Germinal center (tissue), 1 donor: ENCODE data around the gene ITIH2.
"Not testable (repeated sequence)": the region's sequence is repeated elsewhere in the genome, so short reads cannot be mapped to it uniquely, and the experiment has no call there.

Experiments
- DNase-seq: peaks from one replicate; pipeline ENCODE4 v3.0.0; 2012; ENCODE audit warnings: mixed read lengths, low spot score

Gene ITIH2

DNA sequence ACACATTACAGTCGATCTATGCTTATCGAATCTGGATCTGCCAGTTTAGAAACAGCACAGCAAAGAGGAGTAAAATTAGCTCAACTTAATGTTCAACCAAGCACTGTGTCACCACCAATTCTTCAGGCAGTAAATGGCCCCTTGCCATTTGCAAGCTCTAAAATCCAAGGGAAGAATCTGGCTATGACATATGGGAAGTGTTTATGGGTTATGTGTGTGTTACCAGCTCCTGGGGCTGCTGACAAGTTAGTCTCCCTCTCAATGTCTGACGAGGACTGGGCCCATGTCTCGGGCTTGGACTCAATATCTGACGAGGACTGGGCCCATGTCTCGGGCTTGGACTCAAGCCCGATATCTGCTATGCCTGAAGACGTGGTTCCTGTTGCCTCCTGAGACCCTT, 5.7 kb upstream of the ITIH2 start:
- no peak for DNase-seq

DNA sequence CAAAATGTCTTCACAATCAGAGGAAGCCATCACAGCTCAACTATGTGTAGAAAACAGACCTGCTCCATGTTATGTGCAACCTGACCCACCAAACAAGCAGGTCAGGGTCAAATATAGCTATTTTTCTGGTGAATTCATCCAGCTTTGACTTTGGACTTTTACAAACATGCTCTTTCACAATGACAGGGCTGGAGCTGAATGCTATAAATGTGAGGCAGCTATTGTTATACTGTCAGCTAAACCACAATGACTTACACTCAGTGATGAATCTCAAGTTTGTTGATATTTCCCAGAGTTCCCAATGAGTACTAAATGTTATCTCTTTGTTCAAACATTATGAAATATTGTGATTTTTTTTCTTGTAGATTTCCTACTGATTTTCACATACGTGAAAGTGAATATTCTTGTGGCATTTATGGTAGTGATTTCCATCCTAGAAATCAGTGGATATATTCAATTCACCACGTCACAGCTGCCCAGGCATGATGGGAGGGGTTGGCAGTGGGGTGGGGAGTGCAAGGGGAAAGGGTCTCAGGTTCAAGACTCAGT, 2.5 kb upstream of the ITIH2 start:
- DNase-seq, result no peak

DNA sequence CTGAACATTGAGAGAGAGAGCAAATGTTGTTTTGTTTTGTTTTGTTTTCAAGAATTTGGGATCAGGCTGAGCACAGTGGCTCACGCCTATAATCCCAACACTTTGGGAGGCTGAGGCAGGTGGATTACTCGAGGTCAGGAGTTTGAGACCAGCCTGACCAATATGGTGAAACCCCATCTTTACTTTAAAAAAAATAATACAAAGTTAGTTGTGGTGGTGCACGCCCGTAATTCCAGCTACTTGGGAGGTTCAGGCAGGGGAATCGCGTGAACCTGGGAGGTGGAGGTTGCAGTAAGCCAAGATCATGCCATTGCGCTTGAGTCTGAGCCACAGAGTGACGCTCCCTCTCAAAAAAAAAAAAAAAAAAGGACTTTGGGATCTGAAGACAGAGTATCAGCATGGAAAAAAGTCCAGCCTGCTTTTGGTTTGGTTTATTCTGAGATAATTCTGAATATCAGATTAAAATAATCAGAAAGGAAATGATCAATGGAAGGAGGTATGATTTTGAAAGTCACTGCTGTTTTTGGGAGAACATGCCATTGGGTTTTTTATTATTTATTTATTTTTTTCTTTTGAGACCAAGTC, 1.9 kb upstream of the ITIH2 start:
- no peak for DNase-seq

DNA sequence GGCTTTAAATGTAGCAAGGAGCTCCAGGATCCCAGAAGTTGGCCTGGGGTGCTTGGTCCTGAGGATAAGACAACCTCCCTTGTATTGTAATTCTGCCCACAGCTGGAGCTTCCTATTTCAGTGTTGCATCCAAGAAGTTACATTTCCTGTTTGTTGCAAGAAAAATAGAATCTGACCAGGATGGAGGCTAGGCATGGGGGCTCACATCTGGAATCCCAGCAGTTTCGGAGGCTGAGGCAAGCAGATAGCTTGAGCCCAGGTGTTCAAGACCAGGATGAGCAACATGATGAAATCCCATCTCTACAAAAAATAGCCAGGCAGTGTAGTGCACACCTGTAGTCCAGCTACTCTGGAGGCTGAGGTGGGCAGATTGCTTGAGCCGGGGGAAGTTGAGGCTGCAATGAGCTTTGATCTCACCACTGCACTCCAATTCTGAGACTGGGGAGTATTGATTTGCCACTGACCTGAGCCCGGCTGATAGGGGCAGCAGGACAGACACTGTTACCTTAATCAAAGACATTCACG, 766 bp upstream of the ITIH2 start:
- no peak for DNase-seq

DNA sequence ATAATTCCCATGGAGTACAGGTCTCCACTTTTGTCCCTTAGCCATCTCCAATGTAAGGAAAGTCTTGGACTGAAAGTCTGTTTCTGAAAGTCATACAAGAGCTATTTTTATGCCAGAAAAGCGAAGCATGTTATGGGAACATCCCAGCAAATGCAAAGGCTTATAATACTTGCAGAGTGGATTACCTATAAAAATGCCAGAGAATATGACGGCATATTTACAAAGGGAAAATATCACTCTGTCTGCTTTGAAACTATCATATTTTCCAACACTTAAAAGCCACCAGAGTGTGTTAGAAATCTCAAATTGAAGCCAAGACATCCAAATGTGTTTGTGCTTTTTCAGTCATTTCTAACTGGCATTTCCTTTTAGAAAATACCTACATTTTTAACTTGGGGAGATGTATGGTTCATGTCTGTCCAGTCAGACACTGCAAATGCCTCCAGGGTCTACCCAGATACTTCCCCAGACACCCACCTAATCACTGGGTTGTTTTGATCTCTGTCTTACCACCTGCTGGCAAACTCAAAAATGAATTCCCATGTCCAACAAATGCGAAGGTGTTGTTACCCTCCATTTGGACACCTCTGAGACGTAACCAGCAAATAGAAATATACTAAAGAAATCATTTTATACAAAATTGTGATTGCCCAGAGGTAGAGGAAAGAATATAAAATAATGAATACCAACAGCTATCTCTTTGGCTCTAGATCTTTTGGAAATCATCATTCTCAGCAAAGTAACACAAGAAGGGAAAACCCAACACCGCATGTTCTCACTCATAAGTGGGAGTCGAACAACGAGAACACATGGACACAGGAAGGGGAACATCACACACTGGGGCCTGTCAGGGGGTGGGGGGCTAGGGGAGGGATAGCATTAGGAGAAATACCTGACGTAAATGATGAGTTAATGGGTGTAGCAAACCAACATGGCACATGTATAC, 1.2 kb downstream of the ITIH2 start:
- no peak for DNase-seq

DNA sequence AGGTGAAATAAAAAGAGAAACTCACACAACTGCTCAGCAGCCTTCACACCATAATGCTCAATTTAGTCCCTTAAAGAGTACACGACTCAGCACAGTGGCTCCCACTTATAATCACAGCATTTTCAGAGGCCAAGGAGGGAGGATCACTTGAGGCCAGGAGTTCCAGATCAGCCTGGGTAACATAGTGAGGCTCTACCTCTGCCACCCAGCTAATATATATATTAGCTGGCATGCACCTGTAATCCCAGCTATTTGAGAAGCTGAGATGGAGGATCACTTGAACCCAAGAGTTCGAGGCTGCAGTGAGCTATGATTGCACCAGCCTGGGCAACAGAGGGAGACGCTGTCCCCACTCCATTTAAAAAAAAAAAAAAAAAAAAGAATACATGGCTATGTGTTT, 2.2 kb downstream of the ITIH2 start:
- DNase-seq, result no peak

DNA sequence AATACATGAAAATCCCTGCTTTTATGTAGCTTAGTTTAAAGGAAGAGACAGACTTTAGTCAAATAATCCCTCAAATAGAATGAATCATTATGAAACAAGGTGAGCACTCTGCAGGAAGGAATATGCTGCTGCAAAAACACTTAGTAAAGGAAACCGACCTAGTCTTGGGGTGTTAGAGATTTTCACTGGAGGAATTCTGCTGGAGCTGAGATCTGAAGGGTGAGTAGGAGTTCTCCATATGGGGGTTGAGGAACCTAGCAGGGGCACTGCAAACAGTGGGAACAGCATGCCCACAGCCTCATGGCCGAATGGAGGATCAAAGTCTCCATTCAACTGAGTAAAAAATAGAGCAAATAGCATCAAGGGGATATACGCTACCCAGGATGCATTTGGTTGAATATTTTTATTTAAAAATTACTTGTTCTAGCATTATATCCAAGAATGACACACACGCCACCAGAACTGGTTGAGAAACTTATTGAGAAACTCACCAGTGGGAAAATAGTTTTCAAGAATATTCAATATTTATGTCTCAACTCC, 3.5 kb downstream of the ITIH2 start:
- DNase-seq, result no peak

DNA sequence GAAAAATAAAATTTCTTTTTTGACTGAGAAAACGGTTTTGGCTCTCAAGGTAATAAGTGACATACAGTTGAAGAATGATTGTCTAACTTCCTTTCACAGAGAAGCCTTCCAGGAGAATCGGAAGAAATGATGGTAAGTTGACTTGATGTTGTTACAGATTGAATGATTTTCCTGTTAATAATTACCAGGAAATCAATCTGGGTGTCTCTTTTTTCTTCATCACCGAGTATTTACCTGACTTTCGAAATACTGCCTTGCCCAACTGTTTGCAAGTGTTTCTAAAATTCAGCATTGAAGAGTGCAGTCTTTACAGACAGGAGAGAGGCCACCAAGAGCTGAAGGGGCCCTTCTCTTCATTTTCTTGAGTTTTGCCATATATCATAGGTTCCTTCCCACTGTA, 4.0 kb downstream of the ITIH2 start:
- no peak for DNase-seq

DNA sequence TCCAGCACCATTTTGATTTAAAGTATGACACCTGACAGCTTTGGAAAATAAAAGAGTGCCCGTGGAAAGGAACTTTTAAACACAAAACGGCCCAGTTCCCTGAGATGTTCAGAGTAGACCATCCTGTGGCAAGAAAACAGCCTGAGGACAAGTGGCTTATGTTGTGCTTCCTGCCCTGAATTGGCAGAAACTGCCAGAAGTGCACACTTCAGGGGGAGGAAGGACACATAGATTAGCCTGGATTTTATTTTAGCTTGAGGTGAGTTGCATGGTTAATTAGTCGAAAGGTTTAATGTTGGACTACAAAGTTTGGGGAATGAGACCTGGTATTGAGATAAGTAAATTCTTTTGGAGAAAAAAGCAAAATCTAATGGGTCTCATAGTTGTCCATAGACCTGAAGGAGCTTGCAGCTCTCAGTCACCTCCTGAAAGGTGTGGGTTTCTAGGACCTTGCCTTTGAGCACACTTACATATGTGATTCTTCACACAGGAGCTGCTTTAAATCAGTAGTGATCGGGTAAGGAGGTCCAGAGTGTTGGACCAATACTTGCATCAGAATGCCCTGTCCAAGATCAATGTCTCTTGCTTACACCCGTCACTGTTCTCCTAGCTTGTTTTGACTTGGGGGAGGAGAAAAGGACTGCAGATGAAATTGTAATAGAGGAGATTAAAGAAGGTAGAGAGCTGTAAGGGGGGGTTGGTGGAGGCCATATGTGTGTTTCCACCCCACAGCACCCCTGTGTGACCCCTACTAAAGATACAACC, 4.9 kb downstream of the ITIH2 start:
- DNase-seq, result no peak

DNA sequence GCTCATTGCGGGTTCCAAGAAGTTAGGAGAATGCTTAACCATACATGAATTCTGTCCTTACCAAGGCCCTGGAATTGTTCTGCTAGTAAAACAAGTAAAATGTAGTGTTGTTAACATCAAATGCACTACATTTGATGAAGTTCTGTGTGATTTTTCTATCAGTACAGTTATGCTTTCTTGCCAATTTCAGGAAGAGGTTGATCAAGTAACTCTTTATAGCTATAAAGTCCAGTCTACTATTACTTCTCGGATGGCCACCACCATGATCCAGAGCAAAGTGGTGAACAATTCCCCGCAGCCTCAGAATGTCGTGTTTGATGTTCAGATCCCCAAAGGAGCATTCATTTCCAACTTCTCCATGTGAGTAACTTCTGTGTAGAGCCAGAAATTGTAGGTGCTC, 5.7 kb downstream of the ITIH2 start:
- no peak for DNase-seq

DNA sequence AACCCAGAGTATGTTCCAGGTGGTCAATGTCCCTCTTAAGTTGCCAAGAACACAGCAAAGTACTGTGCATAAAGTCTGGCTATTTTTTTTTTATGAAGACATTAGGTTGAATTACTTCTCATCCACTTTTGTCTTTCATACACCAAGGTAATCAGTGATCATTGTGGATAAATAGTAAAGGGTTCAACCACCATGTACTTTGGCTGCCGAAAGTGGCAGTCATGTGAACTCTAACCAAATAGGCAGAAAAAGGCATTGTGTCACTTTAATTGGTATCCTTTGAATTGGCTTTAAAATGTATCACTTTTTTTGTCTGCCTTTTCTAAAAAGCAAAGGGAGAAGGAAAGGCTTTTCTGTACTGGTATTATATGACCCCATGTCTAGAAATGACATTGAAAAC, 7.3 kb downstream of the ITIH2 start:
- no peak for DNase-seq

DNA sequence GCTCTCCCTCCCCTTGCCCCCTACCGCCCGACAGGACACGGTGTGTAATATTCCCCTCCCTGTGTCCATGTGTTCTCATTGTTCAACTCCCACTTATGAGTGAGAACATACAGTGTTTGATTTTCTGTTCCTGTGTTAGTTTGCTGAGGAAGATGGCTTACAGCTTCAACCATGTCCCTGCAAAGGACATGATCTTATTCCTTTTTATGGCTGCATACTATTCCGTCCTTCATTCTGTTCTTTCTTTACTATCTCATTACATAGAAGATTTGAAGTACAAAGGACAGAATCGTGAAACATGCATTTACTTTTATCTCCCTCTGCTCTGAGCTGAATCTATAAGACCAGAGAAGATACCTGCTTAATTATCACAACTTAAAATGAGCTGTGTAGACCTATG, 8.0 kb downstream of the ITIH2 start:
- not testable (repeated sequence) for DNase-seq

DNA sequence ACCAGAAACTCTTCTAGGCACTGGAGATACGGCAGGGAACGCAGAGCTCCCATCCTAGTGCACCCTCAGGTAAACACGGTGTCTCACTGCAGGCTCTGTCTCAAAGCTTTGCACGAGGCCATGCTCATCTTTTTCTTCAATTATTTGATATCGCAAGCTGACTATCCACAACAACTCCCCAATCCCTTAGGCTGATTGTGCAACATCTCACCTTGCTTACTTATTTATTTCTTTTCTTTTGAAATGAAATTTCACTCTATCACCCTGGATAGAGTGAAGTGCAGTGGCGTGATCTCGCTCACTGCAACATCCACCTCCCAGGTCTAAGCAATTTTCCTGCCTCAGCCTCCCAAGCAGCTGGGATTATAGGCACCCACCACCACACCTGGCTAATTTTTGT, 12.4 kb downstream of the ITIH2 start:
- DNase-seq, result no peak

DNA sequence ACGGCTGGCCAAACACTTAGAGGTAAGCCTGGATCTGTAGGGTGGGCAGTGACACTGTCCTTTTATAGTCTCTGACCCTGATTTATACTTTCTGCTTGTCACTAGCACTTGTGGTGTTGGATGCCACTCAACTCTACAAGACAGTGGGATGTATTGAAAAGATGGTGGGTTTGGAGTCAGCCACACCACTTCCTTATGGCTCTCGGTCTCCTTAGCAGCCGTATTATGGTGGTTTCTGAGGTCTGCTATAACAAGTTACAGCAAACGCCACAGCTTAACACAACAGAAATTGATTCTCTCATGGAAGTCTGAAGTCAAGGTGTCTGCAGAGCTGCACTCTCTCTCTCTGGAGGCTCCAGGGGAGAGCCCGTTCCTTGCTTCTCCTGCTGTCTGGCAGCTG, 14.7 kb downstream of the ITIH2 start:
- no peak for DNase-seq

DNA sequence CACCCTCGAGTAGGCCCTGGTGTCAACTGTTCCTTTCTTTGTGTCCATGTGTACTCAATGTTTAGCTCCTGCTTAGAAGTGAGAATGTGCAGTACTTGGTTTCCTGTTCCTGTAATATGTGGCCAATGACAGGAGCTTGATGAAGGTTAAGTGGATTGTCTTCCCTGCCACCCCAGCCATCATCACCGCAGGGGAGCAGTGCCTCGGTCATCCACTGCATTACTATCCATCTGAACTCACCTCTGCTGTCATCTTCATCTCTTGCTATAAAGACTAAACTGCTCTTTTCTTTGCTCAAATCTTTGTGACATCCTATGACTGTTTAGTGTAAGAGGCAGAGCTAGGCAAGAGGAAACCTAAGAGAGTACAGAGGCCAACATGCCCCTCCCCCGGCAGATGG, 15.6 kb downstream of the ITIH2 start:
- no peak for DNase-seq

DNA sequence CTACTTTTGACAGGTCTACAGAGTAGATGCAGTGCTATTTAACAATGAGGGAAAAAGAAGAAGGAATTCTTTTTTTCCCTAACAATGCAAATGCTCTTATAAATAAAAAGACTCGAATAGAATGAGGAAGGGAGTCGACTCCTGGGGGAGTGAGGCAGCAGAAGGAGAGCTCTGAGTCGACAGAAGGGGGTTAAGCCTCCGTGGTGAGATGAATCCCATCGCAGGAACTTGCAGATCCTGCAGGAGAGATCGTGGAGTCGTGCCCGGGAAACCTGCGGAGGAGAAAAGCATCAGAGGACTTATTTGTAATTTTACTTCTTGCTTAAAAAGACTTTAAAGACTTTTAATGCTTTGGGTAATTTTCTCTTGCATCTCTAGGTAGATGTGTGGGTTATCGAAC, 17.4 kb downstream of the ITIH2 start:
- no peak for DNase-seq

DNA sequence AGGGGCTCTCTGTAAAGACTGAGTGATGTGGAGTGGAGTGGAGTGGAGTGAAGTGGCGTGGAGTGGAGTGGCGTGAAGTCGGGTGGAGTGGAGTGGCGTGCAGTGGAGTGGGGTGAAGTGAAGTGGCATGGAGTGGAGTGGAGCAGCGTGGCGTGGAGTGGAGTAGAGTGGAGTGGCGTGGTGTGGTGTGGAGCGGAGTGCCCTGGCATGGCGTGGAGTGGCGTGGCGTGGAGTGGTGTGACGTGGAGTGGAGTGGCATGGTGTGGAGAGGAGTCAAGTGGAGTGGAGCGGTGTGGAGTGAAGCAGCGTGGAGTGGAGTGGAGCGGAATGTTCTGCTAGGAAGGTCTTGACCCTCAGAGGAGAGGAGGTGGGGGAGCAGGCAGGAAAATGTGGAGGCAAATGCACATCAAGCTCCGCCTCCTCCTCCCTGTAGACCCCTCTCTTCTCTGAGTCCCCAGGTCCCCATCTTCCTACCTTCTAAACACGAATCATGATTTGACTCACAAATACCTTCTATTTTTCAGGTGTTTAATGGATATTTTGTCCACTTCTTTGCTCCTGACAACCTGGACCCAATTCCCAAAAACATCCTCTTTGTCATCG, 19.9 kb downstream of the ITIH2 start:
- DNase-seq, result no peak

DNA sequence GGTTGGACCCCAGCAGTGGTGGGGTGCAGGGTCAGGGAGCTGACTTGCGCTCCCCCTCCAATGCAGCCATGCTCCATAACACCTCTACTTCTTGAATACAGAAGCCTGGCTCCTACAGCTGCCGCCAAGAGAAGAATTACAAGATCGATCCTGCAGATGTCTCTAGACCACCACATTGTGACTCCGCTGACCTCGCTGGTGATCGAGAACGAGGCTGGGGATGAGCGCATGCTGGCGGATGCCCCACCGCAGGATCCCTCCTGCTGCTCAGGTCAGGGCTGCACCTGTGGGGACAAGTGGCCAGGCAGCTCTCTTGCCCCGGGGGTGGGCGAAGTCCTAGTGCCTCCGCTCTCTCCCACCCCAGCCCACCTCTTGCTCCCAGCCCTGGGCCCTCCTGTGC, 31.7 kb downstream of the ITIH2 start:
- no peak for DNase-seq

DNA sequence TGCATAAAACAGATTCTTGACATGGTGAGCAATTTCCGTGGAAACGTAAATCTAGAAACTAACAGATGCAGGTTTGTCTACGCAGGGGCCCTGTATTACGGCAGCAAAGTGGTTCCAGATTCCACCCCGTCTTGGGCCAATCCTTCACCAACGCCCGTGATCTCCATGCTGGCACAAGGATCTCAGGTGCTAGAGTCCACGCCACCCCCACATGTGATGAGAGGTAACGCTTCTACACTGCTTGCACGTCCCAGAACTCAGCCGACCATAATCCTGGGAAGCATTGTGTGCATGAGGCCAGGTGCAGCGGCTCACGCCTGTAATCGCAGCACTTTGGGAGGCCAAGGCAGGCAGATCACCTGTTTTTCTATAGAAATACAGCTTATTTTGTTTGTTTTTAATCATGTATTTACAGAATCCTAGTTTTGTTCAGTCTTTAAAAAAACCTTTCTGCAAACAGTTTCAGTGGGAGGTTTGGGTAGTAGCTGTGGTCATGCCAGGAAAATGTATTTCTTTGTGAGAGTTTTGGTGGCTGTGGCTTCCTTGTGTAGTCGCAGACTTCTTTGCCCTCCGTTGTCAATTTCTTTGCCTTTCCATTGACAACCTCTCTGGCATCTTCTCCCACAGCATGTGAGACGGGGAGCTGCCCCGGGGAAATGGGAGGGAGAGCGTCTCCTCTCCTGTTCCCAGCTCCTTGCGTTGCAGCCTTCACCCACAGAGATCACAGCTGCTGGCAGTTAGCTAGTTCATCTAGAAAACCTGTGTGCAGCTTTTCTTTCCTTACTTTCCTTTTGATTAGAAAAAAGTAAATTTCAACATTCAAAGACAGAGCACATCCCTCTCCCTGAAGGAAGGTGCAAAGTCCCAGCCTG, 35.7 kb downstream of the ITIH2 start:
- no peak for DNase-seq

DNA sequence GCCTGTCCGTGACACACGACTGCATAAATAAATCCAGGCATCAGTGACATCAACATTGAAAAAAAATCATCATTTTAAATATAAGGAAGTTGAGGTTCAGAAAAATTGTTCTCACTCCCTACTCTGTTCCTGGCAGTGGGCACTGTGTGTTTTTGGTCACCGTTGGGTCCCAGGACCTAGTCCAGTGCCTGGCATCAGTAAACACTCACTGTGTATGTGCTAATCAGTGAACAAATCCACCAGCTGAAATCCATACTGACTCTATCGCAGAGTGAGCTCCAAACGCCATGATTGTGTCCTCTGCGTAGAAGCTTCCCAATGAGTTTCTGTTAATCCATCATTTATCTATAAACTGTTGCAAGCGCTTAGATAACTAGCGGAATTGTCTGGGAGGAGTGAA, 41.2 kb downstream of the ITIH2 start:
- no peak for DNase-seq

DNA sequence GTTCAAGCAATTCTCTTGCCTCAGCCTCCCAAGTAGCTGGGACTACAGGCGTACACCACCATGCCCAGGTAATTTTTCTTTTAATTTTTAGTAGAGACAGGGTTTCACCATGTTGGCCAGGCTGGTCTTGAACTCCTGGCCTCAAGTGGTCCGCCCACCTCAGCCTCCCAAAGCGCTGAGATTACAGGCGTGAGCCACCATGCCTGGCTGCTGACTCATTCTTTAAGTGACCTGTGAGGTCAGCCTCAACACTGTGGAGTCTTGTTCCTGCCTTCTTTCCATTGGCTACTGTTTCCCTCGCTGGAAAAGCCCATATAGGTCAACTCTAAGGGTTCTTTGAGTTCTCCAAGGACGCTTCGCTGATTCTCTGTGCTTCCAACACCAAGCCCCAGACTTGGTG, 45.5 kb downstream of the ITIH2 start:
- not testable (repeated sequence) for DNase-seq
